Gastrocnemius medialis (tissue), 4 donors: ENCODE data around the gene TRPV3. TPM values are rescaled to one million over a fixed set of nuclear protein-coding genes. Genes with fewer than 3 reads are reported as not detected.

Source experiments
- ATAC-seq, 2 donors: fragments of 150-250 bp; one replicate each; pipeline ENCODE4 v1.9.1; 2016
- DNase-seq, 2 donors: peaks; one replicate each; pipeline ENCODE4 v3.0.0-alpha.2; 2019
- H3K27ac ChIP-seq, 4 donors: fragments of 200-600 bp; sonication (generic); 1 replicate in 1 of 4; 2 replicates in 3 of 4; pipeline ENCODE4 v1.5.1; 2016 to 2018; ENCODE audit warnings: mild to moderate bottlenecking in 2 of 4, moderate library complexity in 1 of 4
- H3K27me3 ChIP-seq, 3 donors: fragments of 200-600 bp; sonication (generic) in 2 of 3; 1 replicate in 1 of 3; 2 replicates in 2 of 3; pipeline versions ENCODE4 v1.5.1 to v1.6.0; 2016 to 2019; ENCODE audit warnings: mild to moderate bottlenecking in 1 of 3, moderate library complexity in 1 of 3
- H3K36me3 ChIP-seq, 2 donors: fragments of 200-600 bp; sonication (generic) in 1 of 2; one replicate each; pipeline ENCODE4 v1.5.1; 2017 to 2018
- H3K4me1 ChIP-seq, 2 donors: fragments of 200-600 bp; sonication (generic) in 1 of 2; one replicate each; pipeline ENCODE4 v1.5.1; 2016 to 2017; ENCODE audit warnings: mild to moderate bottlenecking in 2 of 2
- H3K4me3 ChIP-seq, 4 donors: fragments of 200-600 bp; sonication (generic) in 3 of 4; 1 replicate in 1 of 4; 2 replicates in 3 of 4; pipeline ENCODE4 v1.5.1; 2016 to 2019; ENCODE audit warnings: mild to moderate bottlenecking in 2 of 4
- H3K9me3 ChIP-seq, 3 donors: fragments of 200-600 bp; sonication (generic) in 2 of 3; 1 replicate in 1 of 3; 2 replicates in 2 of 3; pipeline ENCODE4 v1.5.1; 2016 to 2019
- CTCF ChIP-seq, 5 experiments: fragments of 450-650 bp in 3 of 5; fragments of 200-600 bp in 2 of 5; sonication (generic) in 2 of 5; IDR thresholded peaks in 4 of 5; conservative IDR thresholded peaks in 1 of 5; 1 replicate in 4 of 5; 2 replicates in 1 of 5; pipeline ENCODE4 v1.5.1; 2016 to 2019; ENCODE audit warnings: antibody characterized with exemption in 5 of 5, mild to moderate bottlenecking in 3 of 5, moderate library complexity in 3 of 5
- POLR2A ChIP-seq, 2 donors: fragments of 450-650 bp; IDR thresholded peaks; one replicate each; pipeline ENCODE4 v1.6.1; 2017; ENCODE audit warnings: antibody characterized with exemption in 2 of 2, mild to moderate bottlenecking in 2 of 2, moderate library complexity in 2 of 2
- in situ Hi-C, 4 donors: fragments of 200-750 bp; cut with MboI; loops; one replicate each; pipeline versions ENCODE4 v1.15.0 to v1.8.0; 2017; ENCODE audit warnings: low sequenced_read_pairs in 4 of 4
- intact Hi-C: fragments of 100-400 bp; cut with DNase I; formaldehyde crosslinking; loops from one replicate; pipeline ENCODE4 v1.15.1; 2023; ENCODE audit warnings: low total_unique reads
- total RNA-seq, 4 donors: library from RNA; depleted of rRNA; stranded (reverse); fragments of >200 nt; gene quantifications; one replicate each; pipeline versions ENCODE4 v1.1.0 to v1.2.3, GENCODE V29; 2016

The TRPV3 gene
- total RNA-seq, 4 donors from 2014 or later: 1.3 to 3.8 (median 1.6) TPM

- in situ Hi-C loops (no loop called here), intact Hi-C loops (loop anchor here (10.0 kb wide), 1 partner anchor 133 kb away; the partner anchor contains the start of genes EMC6 and TAX1BP3)
- no peak overlapping the region for H3K4me3 ChIP-seq
- peak overlapping the region in 2 of 4 donors; percentile 46 to 53 for H3K27ac ChIP-seq
- no peaks in the 10 kb centered on the region for H3K9me3 ChIP-seq
- no peaks in the 10 kb centered on the region for H3K27me3 ChIP-seq
- ATAC-seq (peak in 1 of 2 donors; percentile 10), DNase-seq (peak in 1 of 2 donors; percentile 49)
- no peaks in the 10 kb centered on the region for H3K36me3 ChIP-seq
- peaks cover 0 to 2% of the 10 kb centered on the region in 2 donors for H3K4me1 ChIP-seq
- no peak for TF ChIP-seq CTCF (IDR thresholded peaks at IDR 0.05 in 4 of 5, conservative IDR thresholded peaks at IDR 0.05 in 1 of 5)
- TF ChIP-seq POLR2A (IDR thresholded peaks at IDR 0.05): no peak
Observed at GRCh38 chr17:3531266-3532101, 26.1 kb downstream of the TRPV3 start.

- peaks cover 0 to 2% of the 10 kb centered on the region in 2 donors for H3K4me1 ChIP-seq
- H3K27me3 ChIP-seq: no peaks in the 10 kb centered on the region
- H3K4me3 ChIP-seq: no peak overlapping the region
- in situ Hi-C loops (no loop called here), intact Hi-C loops (loop anchor here (10.0 kb wide), 1 partner anchor 135 kb away; the partner anchor contains the start of genes EMC6 and TAX1BP3)
- DNase-seq: peak in 1 of 2 donors; percentile 27
- no peaks in the 10 kb centered on the region for H3K36me3 ChIP-seq
- TF ChIP-seq POLR2A (IDR thresholded peaks at IDR 0.05) (no peak), CTCF (IDR thresholded peaks at IDR 0.05 in 4 of 5, conservative IDR thresholded peaks at IDR 0.05 in 1 of 5) (no peak)
- peak in 1 of 2 donors; percentile 45 for ATAC-seq
- H3K9me3 ChIP-seq: no peaks in the 10 kb centered on the region
- no peak overlapping the region for H3K27ac ChIP-seq
Observed at GRCh38 chr17:3529817-3530741, 27.5 kb downstream of the TRPV3 start.

GRCh38 chr17:3528880-3529511 lies 28.6 kb downstream of the TRPV3 start:
- in situ Hi-C loops (no loop called here), intact Hi-C loops (no loop called here)
- ATAC-seq: no peak
- H3K27me3 ChIP-seq: no peaks in the 10 kb centered on the region
- no peaks in the 10 kb centered on the region for H3K9me3 ChIP-seq
- H3K36me3 ChIP-seq: no peaks in the 10 kb centered on the region
- H3K27ac ChIP-seq: no peak overlapping the region
- TF ChIP-seq POLR2A (IDR thresholded peaks at IDR 0.05) (no peak), CTCF (IDR thresholded peaks at IDR 0.05 in 4 of 5, conservative IDR thresholded peaks at IDR 0.05 in 1 of 5) (no peak)
- H3K4me1 ChIP-seq: peaks cover 0 to 2% of the 10 kb centered on the region in 2 donors
- DNase-seq: no peak
- no peak overlapping the region for H3K4me3 ChIP-seq

DNA sequence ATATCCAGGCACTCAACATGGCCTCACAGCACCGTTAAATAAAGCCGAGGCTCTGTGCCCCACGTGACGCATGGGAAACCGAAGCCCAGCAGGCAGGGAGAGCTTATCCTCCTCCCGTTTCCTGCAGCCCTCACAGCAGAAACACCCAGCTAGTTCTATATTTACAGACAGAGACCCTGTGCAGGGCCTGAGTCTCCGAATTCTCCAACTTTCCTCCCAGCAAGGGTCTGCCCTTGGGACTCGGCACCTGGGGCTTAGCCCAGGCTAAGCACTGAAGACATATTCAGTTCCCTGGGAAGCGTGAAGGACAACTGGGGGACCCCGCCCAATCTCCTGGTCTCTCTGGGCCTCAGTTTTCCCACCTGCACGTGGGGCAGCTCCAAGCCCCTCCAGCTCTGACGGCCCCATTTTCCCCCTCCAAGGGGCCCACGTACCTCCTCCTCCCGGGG lies 29.2 kb downstream of the TRPV3 start:
- TF ChIP-seq POLR2A (IDR thresholded peaks at IDR 0.05) (no peak), CTCF (IDR thresholded peaks at IDR 0.05 in 4 of 5, conservative IDR thresholded peaks at IDR 0.05 in 1 of 5) (no peak)
- Histone ChIP-seq H3K4me1 (peaks cover 0 to 2% of the 10 kb centered on the region in 2 donors), H3K27me3 (no peaks in the 10 kb centered on the region), H3K36me3 (no peaks in the 10 kb centered on the region), H3K27ac (no peak overlapping the region), H3K9me3 (no peaks in the 10 kb centered on the region), H3K4me3 (no peak overlapping the region)
- no peak for ATAC-seq
- DNase-seq: no peak
- in situ Hi-C loops (no loop called here), intact Hi-C loops (no loop called here)
